ENCODE data around the gene SPRED2.

SPRED2 gene

DNA sequence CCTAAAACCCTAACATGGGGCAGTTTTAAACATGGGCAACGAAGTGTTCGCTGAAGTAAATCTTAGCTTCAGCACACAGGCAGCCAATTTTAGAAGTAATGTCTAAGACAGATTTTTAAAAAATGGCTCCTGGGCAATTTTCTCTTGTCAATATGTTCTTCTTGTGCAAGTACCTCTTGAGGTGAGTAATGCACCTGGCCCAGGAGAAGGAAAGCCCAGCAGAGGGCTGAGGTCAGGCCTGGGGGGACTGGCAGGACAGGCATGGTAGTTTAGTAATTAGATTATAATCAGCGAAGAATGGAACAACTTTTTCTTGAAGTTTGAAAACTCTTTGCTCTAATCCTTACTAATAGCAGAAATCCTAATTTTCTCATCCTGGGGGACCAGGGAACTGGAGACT lies 77.6 kb downstream of the SPRED2 start:
- no peak overlapping the region for H3K4me3 ChIP-seq (ENCODE audit: low read length)
- TF ChIP-seq, protein P1, sequence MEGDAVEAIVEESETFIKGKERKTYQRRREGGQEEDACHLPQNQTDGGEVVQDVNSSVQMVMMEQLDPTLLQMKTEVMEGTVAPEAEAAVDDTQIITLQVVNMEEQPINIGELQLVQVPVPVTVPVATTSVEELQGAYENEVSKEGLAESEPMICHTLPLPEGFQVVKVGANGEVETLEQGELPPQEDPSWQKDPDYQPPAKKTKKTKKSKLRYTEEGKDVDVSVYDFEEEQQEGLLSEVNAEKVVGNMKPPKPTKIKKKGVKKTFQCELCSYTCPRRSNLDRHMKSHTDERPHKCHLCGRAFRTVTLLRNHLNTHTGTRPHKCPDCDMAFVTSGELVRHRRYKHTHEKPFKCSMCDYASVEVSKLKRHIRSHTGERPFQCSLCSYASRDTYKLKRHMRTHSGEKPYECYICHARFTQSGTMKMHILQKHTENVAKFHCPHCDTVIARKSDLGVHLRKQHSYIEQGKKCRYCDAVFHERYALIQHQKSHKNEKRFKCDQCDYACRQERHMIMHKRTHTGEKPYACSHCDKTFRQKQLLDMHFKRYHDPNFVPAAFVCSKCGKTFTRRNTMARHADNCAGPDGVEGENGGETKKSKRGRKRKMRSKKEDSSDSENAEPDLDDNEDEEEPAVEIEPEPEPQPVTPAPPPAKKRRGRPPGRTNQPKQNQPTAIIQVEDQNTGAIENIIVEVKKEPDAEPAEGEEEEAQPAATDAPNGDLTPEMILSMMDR (conservative IDR thresholded peaks at IDR 0.05; ENCODE audit: low read depth, low read length): no peak
- no peak for DNase-seq (ENCODE audit: low read depth)

DNA sequence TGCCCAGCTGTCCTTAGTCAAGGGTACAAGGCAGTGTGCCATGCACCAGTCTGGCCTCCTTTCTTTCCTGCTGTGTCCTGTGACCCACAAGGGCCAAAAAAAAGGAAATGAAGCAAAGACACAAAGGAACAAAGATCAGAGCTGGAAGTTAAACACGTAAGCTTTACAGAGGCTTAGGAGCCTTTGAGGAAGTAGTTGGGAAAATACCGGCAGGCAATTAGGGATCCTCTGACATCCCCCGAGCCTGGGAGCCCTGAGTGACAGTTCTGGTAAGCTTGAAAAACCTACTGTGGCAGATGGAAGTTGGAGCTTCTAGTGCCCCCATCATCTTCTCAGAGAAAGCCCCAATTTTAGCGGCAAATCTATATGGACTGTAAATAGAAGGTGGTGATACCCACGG lies 78.5 kb downstream of the SPRED2 start:
- TF ChIP-seq, protein P1 (conservative IDR thresholded peaks at IDR 0.05; ENCODE audit: low read depth, low read length): no peak
- DNase-seq (ENCODE audit: low read depth): no peak
- H3K4me3 ChIP-seq (ENCODE audit: low read length): no peak overlapping the region

DNA sequence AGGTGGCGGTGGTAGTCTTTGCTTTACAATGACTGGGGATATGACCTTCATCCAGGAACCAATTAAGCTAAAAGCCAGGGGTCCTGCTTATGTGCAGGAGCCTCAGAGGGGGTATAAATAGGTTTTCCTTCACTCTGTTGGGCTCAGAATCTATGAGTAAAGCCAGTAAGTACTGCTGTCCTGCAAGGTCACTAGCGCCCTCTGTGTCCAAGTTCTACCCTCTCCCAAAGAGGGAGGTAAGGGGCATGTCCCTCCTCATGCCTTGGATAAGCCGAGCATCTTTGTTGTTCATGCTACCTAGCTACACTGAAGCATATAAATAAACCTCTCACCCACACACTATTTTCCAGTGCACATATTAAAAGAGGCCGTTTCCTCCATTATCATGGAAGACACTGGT lies 79.4 kb downstream of the SPRED2 start:
- H3K4me3 ChIP-seq (ENCODE audit: low read length): no peak overlapping the region
- TF ChIP-seq, protein P1 (conservative IDR thresholded peaks at IDR 0.05; ENCODE audit: low read depth, low read length): no peak
- no peak for DNase-seq (ENCODE audit: low read depth)

DNA sequence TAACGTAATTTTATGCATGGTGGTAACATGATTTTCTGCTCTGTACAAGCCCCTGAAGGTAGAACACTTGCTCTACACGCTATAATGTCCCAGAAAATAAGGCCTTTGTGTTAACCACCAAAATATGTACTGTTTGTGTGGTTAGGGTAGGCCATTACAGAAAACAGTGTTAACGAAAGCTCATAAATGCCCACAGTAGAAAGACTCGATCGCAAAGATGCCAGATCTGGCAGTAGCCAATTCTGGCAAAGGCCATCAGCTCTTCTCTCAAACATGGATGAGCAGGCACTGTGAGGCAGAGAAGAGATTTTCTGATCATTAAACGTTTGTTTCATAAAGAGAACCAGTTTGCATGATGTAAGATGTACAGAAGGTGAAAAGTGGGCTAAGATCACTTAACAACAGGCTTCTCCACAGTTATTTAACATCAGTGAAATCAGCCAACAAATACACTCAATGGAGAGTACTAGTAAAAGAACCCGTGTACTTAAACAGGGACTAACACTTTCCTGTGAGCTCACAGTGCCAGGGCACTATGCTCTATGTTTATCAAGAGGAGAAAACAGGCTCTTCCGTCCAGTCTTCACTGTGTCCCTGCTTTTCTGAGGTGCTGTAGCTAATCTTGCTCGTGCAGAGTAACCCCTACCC lies 80.3 kb downstream of the SPRED2 start:
- DNase-seq (ENCODE audit: low read depth): no peak

DNA sequence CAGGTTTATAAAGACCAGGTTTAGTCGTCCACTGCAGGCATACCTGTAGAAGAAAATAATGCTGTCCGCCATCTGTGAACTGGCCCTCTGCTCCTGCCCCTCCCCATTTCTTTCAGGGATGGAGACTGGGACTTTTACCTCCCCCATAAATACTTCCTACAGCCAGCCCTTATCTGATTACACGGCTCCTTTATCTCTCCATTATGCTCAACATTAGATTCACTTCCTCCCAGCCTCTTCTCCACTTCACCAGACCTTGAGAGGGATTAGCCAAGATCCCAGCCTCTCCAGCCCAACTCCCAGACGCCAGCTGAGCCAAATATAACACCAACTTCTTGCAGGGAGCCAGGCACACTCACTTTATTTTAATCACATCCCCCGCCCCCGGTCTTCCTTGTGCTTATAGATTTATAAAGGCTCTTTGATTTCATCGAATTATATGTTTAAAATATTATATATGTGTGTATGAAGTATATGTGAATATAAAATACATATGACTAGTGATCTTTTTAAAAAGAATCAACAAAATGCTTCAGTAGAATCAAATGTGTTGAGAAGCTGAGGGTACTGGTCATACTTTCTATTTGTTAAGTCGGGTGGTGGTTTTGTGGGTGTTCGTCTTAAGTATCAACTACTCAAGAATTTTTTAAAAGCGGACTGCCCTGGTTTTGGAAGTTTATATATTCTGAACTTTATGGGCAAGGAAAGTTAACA lies 81.0 kb downstream of the SPRED2 start:
- DNase-seq (ENCODE audit: low read depth): peak; percentile 34
- TF ChIP-seq, protein P1 (conservative IDR thresholded peaks at IDR 0.05; ENCODE audit: low read depth, low read length): no peak
- no peak overlapping the region for H3K4me3 ChIP-seq (ENCODE audit: low read length)

More for the DNA sequence above, 80.3 kb downstream of the SPRED2 start:
- no peak overlapping the region for H3K4me3 ChIP-seq (ENCODE audit: low read length)
- TF ChIP-seq, protein P1 (conservative IDR thresholded peaks at IDR 0.05; ENCODE audit: low read depth, low read length): no peak

DNA sequence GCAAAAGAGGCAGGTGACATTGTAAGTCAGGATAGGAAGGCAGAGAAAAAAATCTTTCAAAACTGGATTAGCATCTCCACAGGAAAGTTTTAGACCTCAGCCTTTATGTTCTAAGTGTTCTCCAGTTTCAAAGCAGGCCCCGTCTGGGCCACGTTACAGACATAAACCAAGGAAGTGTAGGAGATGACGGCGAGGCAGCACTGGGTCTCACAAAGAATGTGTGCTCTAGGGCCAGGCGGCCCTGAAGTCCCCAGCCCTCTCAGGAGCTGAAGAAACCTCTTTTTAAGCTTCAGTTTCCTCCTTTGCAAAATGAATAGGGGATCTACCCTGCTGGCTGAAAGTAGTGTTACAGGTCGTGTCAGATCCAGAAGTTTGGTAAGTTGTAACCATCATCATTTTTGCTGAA lies 81.7 kb downstream of the SPRED2 start:
- H3K4me3 ChIP-seq (ENCODE audit: low read length): no peak overlapping the region
- no peak for DNase-seq (ENCODE audit: low read depth)
- TF ChIP-seq, protein P1 (conservative IDR thresholded peaks at IDR 0.05; ENCODE audit: low read depth, low read length): peak; percentile 30

DNA sequence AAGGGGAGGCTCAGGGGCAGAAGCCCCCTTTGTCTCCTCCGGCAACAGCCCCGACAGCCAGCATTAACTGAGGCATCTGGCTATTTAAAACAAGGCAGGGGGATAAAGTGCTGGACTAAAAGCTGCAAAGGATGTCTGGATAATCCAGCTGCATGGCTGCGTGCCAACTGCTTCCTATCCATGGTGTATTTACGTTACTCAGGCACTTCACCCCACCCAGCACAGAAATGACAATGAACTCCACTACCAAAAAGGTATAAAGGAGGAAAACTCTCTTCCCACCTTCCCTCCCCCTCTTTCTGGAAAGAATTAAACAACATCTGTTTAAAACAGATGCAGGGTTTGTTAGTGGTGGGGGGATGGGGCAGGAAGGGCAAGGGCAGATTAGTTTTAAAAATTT lies 82.5 kb downstream of the SPRED2 start:
- peak; percentile 62 for DNase-seq (ENCODE audit: low read depth)
- H3K4me3 ChIP-seq (ENCODE audit: low read length): no peak overlapping the region
- TF ChIP-seq, protein P1 (conservative IDR thresholded peaks at IDR 0.05; ENCODE audit: low read depth, low read length): no peak

Data from retinal pigment epithelial cell (primary cell).